Measurements from ENCODE around the gene LRRC49. TPM values are rescaled to one million over a fixed set of nuclear protein-coding genes. Genes with fewer than 3 reads are reported as not detected.
"Not testable (repeated sequence)": the region's sequence is repeated elsewhere in the genome, so short reads cannot be mapped to it uniquely, and the experiment has no call there.

LRRC49 gene
- total and polyA plus RNA-seq, 10 of the 15 experiments (the other 5 are each of a cell fraction or from before 2014, with no cell fraction given): 1.4 to 3.7 (median 2.9) TPM

GRCh38 chr15:70923311-70924080 is 30.9 kb downstream of the LRRC49 start:
- SMC1A ChIA-PET (ENCODE audit: uncharacterized antibody, unreplicated experiment): interaction anchor here (0.6 kb wide), 1 partner anchor 9 kb away, joined by 4 read pairs; no protein-coding TSS in a partner anchor
- in situ Hi-C loops (cut with MboI): no loop called here

DNA sequence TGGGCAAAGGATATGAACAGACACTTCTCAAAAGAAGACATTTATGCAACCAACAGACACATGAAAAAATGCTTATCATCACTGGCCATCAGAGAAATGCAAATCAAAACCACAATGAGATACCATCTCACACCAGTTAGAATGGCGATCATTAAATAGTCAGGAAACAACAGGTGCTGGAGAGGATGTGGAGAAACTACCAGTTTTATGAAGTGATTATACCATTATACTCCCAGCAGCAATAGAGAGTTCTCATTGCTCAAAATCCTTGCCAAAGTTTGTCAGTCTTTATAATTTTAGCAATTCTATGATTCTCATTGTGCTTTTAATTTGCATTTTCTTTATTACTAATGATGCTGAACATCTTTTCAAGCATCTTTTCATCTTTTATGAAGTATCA is 34.3 kb downstream of the LRRC49 start:
- intact Hi-C loops (cut with micrococcal nuclease; ENCODE audit: unreplicated experiment); CTCF ChIA-PET: not testable (repeated sequence)

More at GRCh38 chr15:70923311-70924080, 30.9 kb downstream of the LRRC49 start:
- Histone ChIP-seq H2AFZ (ENCODE audit: control insufficient read depth, low read depth, low read length) (no peak overlapping the region), H3K36me3 (ENCODE audit: control insufficient read depth in 2 of 2, insufficient read depth in 2 of 2, low read length in 1 of 2) (no peaks in the 10 kb centered on the region), H4K20me1 (ENCODE audit: control insufficient read depth, insufficient read depth) (no peaks in the 10 kb centered on the region), H3K9me3 (replicated peaks; ENCODE audit: control insufficient read depth, insufficient read depth, low read length) (no peaks in the 10 kb centered on the region; the same call in 2 of the 3 replicates), H3K4me3 (no peak overlapping the region), H3K9ac (ENCODE audit: control insufficient read depth, insufficient read depth, low read length) (no peak overlapping the region), H3K4me2 (ENCODE audit: control insufficient read depth, insufficient read depth) (no peak overlapping the region), H3K4me1 (ENCODE audit: control insufficient read depth, insufficient read depth, low read length) (peaks cover 4% of the 10 kb centered on the region; the same call in 1 of the 2 replicates), H3K79me2 (ENCODE audit: control insufficient read depth, insufficient read depth, low read length) (no peaks in the 10 kb centered on the region), H3K27ac (ENCODE audit: control insufficient read depth, insufficient read depth) (no peak overlapping the region), H3K27me3 (replicated peaks in 1 of 2; ENCODE audit: control insufficient read depth in 2 of 2, insufficient read depth in 2 of 2, low read length in 1 of 2) (no peaks in the 10 kb centered on the region)
- no TSS peak for BruUV-seq (replicated peaks)
- ChIA-PET CTCF (no interaction called here), POLR2A (no interaction called here), RAD21 (ENCODE audit: unreplicated experiment) (no interaction called here)
- FAIRE-seq (no peak), DNase-seq (ENCODE audit: low read depth, low spot score) (no peak), ATAC-seq (no peak)
- intact Hi-C loops (cut with micrococcal nuclease; ENCODE audit: unreplicated experiment): no loop called here
- WGBS (ENCODE audit: insufficient coverage, insufficient replicate concordance, low lambda C conversion rate, missing lambda C conversion rate): 28% methylated on average over 2 of the region's 2 CpGs
- TF ChIP-seq MTA2 (IDR thresholded peaks at IDR 0.05; ENCODE audit: low read depth) (no peak), ETV6 (conservative IDR thresholded peaks at IDR 0.05 in 1 of 2, IDR thresholded peaks at IDR 0.05 in 1 of 2; ENCODE audit: borderline replicate concordance in 1 of 2, low read depth in 1 of 2) (no peak), PAX8 (IDR thresholded peaks at IDR 0.05) (no peak), TCF3 (IDR thresholded peaks at IDR 0.05; ENCODE audit: borderline replicate concordance, insufficient read depth, low read depth, low read length) (no peak), HDAC2 (IDR thresholded peaks at IDR 0.05) (no peak), POU2F2 (IDR thresholded peaks at IDR 0.05; ENCODE audit: borderline replicate concordance, low read depth, low read length) (no peak), NFXL1 (IDR thresholded peaks at IDR 0.05; ENCODE audit: borderline replicate concordance) (no peak), KAT2A (conservative IDR thresholded peaks at IDR 0.05; ENCODE audit: control insufficient read depth, low read depth, low read length) (no peak), RAD51 (IDR thresholded peaks at IDR 0.05) (no peak), POLR2A (IDR thresholded peaks at IDR 0.05; ENCODE audit: low read depth, low read length) (no peak), CHD1 (IDR thresholded peaks at IDR 0.05; ENCODE audit: low read depth, low read length) (no peak), ZNF207 (IDR thresholded peaks at IDR 0.05; ENCODE audit: borderline replicate concordance) (no peak), CHD2 (IDR thresholded peaks at IDR 0.05; ENCODE audit: borderline replicate concordance, low read depth, low read length) (no peak), SP1 (IDR thresholded peaks at IDR 0.05; ENCODE audit: low read depth, low read length) (no peak), ZBTB4 (CRISPR knock-in tag; IDR thresholded peaks at IDR 0.05) (no peak)
- TF ChIP-seq, protein P1, sequence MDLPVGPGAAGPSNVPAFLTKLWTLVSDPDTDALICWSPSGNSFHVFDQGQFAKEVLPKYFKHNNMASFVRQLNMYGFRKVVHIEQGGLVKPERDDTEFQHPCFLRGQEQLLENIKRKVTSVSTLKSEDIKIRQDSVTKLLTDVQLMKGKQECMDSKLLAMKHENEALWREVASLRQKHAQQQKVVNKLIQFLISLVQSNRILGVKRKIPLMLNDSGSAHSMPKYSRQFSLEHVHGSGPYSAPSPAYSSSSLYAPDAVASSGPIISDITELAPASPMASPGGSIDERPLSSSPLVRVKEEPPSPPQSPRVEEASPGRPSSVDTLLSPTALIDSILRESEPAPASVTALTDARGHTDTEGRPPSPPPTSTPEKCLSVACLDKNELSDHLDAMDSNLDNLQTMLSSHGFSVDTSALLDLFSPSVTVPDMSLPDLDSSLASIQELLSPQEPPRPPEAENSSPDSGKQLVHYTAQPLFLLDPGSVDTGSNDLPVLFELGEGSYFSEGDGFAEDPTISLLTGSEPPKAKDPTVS (IDR thresholded peaks at IDR 0.05; ENCODE audit: low read depth, low read length): no peak

More for the DNA sequence above, 34.3 kb downstream of the LRRC49 start:
- H3K36me3 ChIP-seq (ENCODE audit: control insufficient read depth in 2 of 2, insufficient read depth in 2 of 2, low read length in 1 of 2); SMC1A ChIA-PET (ENCODE audit: uncharacterized antibody, unreplicated experiment); ATAC-seq; H3K4me2 ChIP-seq (ENCODE audit: control insufficient read depth, insufficient read depth); RAD21 ChIA-PET (ENCODE audit: unreplicated experiment); H3K9ac ChIP-seq (ENCODE audit: control insufficient read depth, insufficient read depth, low read length); H4K20me1 ChIP-seq (ENCODE audit: control insufficient read depth, insufficient read depth); H3K79me2 ChIP-seq (ENCODE audit: control insufficient read depth, insufficient read depth, low read length); H3K4me3 ChIP-seq; BruUV-seq (replicated peaks); H3K4me1 ChIP-seq (ENCODE audit: control insufficient read depth, insufficient read depth, low read length); H3K27ac ChIP-seq (ENCODE audit: control insufficient read depth, insufficient read depth); H3K27me3 ChIP-seq (replicated peaks in 1 of 2; ENCODE audit: control insufficient read depth in 2 of 2, insufficient read depth in 2 of 2, low read length in 1 of 2); H2AFZ ChIP-seq (ENCODE audit: control insufficient read depth, low read depth, low read length); H3K9me3 ChIP-seq (replicated peaks; ENCODE audit: control insufficient read depth, insufficient read depth, low read length); POLR2A ChIA-PET; DNase-seq (ENCODE audit: low read depth, low spot score); in situ Hi-C loops (cut with MboI); FAIRE-seq: not testable (repeated sequence)
- 0% methylated on average over 1 of the region's 1 CpG for WGBS (ENCODE audit: insufficient coverage, insufficient replicate concordance, low lambda C conversion rate, missing lambda C conversion rate)

Data from GM12878 (cell line).